Measurements from ENCODE around the gene GHRL. TPM values are rescaled to one million over a fixed set of nuclear protein-coding genes. Genes with fewer than 3 reads are reported as not detected.

GHRL gene
- total RNA-seq, 1 experiment from 2014 or later = not detected

- no peaks in the 10 kb centered on the region; the same call in 1 of the 2 replicates for H3K79me2 ChIP-seq (ENCODE audit: insufficient read depth, low read length)
- ATAC-seq (no peak), DNase-seq (ENCODE audit: low read depth, low spot score) (no peak)
- H2AFZ ChIP-seq (ENCODE audit: low read depth, low read length, poor library complexity, severe bottlenecking) = no peak overlapping the region
- H3K9me2 ChIP-seq (ENCODE audit: insufficient read depth) = no peaks in the 10 kb centered on the region
- BruUV-seq (replicated peaks) = no TSS peak
- no peak overlapping the region for H3K27ac ChIP-seq (ENCODE audit: low read depth, low read length)
- TF ChIP-seq EZH2phosphoT487 (IDR thresholded peaks at IDR 0.05; ENCODE audit: borderline replicate concordance) (no peak), JUND (IDR thresholded peaks at IDR 0.05) (no peak), REST (IDR thresholded peaks at IDR 0.05; ENCODE audit: low read depth) (no peak), ZBTB33 (IDR thresholded peaks at IDR 0.05; ENCODE audit: extremely low read depth, insufficient replicate concordance, low read length) (no peak), FOSL1 (IDR thresholded peaks at IDR 0.05; ENCODE audit: low read depth) (no peak), SP1 (IDR thresholded peaks at IDR 0.05; ENCODE audit: low read depth) (no peak), TCF7L2 (IDR thresholded peaks at IDR 0.05; ENCODE audit: borderline replicate concordance, extremely low read depth, insufficient read depth, insufficient read length) (no peak), MAX (IDR thresholded peaks at IDR 0.05) (no peak), ELF1 (IDR thresholded peaks at IDR 0.05; ENCODE audit: borderline replicate concordance, low read depth) (no peak), POLR2AphosphoS5 (IDR thresholded peaks at IDR 0.05; ENCODE audit: low read depth, low read length) (no peak), EZH2 (IDR thresholded peaks at IDR 0.05) (no peak), CTCF (IDR thresholded peaks at IDR 0.05 in 2 of 3, conservative IDR thresholded peaks at IDR 0.05 in 1 of 3; ENCODE audit: borderline replicate concordance in 1 of 3, insufficient read depth in 1 of 3, low read depth in 2 of 3, low read length in 2 of 3) (no peak), CBX3 (IDR thresholded peaks at IDR 0.05; ENCODE audit: low read depth) (no peak), ATF3 (IDR thresholded peaks at IDR 0.05) (no peak), POLR2A (IDR thresholded peaks at IDR 0.05; ENCODE audit: borderline replicate concordance, extremely low read depth, insufficient read depth, insufficient read length) (no peak), EGR1 (IDR thresholded peaks at IDR 0.05; ENCODE audit: low read depth) (no peak)
- peaks cover 44 to 60% of the 10 kb centered on the region in 2 experiments for H3K36me3 ChIP-seq (ENCODE audit: control insufficient read depth in 1 of 2, insufficient read depth in 2 of 2, low read length in 2 of 2)
- ChIA-PET CTCF (no interaction called here), POLR2A (no interaction called here), RAD21 (ENCODE audit: low non-redundant PET in 1 of 2, low total read pairs in 2 of 2, uncharacterized antibody in 2 of 2, unreplicated experiment in 2 of 2) (no interaction called here)
- no peak overlapping the region for H3K4me2 ChIP-seq (ENCODE audit: low read length)
- H3K4me1 ChIP-seq (ENCODE audit: control insufficient read depth in 1 of 2, insufficient read depth in 2 of 2, low read length in 2 of 2) = no peaks in the 10 kb centered on the region
- no peaks in the 10 kb centered on the region for H3K27me3 ChIP-seq (ENCODE audit: insufficient read depth, low read length)
- H4K20me1 ChIP-seq (ENCODE audit: insufficient read depth) = no peaks in the 10 kb centered on the region
- H3K4me3 ChIP-seq (replicated peaks in 1 of 2; ENCODE audit: low read depth in 1 of 2, low read length in 2 of 2) = no peak overlapping the region
- no peak overlapping the region for H3K9ac ChIP-seq (ENCODE audit: low read length)
- intact Hi-C loops (cut with micrococcal nuclease) = no loop called here
- no peaks in the 10 kb centered on the region for H3K9me3 ChIP-seq (ENCODE audit: control insufficient read depth in 1 of 2, insufficient read depth in 1 of 2, low read depth in 1 of 2, low read length in 2 of 2)
Measured at GRCh38 chr3:10305331-10305902, 12.7 kb upstream of the GHRL start.

Data from HCT116 (cell line).